Endothelial cell of umbilical vein (primary cell): ENCODE data around the gene PDE4B.

Experiments used
- CTCF ChIP-seq, 2 donors: IDR thresholded peaks; 1 replicate in 1 of 2; 2 replicates in 1 of 2; pipeline ENCODE4 v1.5.1; 2011; ENCODE audit warnings: low read length in 2 of 2, mild to moderate bottlenecking in 2 of 2, moderate library complexity in 2 of 2, control low read depth in 1 of 2, inconsistent platforms in 1 of 2, low read depth in 1 of 2; ENCODE audit not compliant: insufficient read depth in 1 of 2; ENCODE audit errors: extremely low read depth in 1 of 2
- EZH2 ChIP-seq: IDR thresholded peaks from 2 replicates; pipeline ENCODE4 v1.6.1; 2012; ENCODE audit warnings: borderline replicate concordance, low read depth, mild to moderate bottlenecking, moderate library complexity, low read length, inconsistent platforms; ENCODE audit not compliant: severe bottlenecking
- GATA2 ChIP-seq: IDR thresholded peaks from 2 replicates; pipeline ENCODE4 v1.7.0; 2011; ENCODE audit warnings: low read depth, mild to moderate bottlenecking, moderate library complexity, mixed read lengths, low read length; ENCODE audit not compliant: insufficient read length, insufficient read depth
- JUN ChIP-seq: IDR thresholded peaks from 2 replicates; pipeline ENCODE4 v1.6.1; 2011; ENCODE audit warnings: borderline replicate concordance, low read depth; ENCODE audit not compliant: insufficient read length, insufficient read depth
- MAX ChIP-seq: IDR thresholded peaks from 2 replicates; pipeline ENCODE4 v1.6.1; 2011; ENCODE audit not compliant: insufficient read depth, insufficient read length
- MYC ChIP-seq: IDR thresholded peaks from one replicate; pipeline ENCODE4 v1.6.1; 2011; ENCODE audit warnings: mild to moderate bottlenecking, low read depth, low read length
- POLR2A ChIP-seq: IDR thresholded peaks from 2 replicates; pipeline ENCODE4 v1.6.1; 2012; ENCODE audit warnings: low read depth, mild to moderate bottlenecking, control low read depth, low read length
- POLR2AphosphoS5 ChIP-seq: IDR thresholded peaks from 2 replicates; pipeline ENCODE4 v1.6.1; 2012; ENCODE audit warnings: low read depth, mild to moderate bottlenecking, control low read depth, low read length, moderate library complexity; ENCODE audit not compliant: insufficient read depth

- no peak for TF ChIP-seq POLR2A
- no peak for TF ChIP-seq CTCF (IDR thresholded peaks at IDR 0.05; ENCODE audit: extremely low read depth in 1 of 2, insufficient read depth in 1 of 2, low read depth in 1 of 2, low read length in 2 of 2)
- no peak for TF ChIP-seq EZH2
- no peak for TF ChIP-seq MAX
- TF ChIP-seq POLR2AphosphoS5 = no peak
- no peak for TF ChIP-seq MYC
- no peak for TF ChIP-seq JUN
- TF ChIP-seq GATA2 = no peak
Observed at GRCh38 chr1:66000033-66000637, 207.4 kb downstream of the PDE4B start.
